Measurements from ENCODE around the gene SRPRA.
"Not testable (repeated sequence)": the region's sequence is repeated elsewhere in the genome, so short reads cannot be mapped to it uniquely, and the experiment has no call there.

Gene SRPRA, protein sequence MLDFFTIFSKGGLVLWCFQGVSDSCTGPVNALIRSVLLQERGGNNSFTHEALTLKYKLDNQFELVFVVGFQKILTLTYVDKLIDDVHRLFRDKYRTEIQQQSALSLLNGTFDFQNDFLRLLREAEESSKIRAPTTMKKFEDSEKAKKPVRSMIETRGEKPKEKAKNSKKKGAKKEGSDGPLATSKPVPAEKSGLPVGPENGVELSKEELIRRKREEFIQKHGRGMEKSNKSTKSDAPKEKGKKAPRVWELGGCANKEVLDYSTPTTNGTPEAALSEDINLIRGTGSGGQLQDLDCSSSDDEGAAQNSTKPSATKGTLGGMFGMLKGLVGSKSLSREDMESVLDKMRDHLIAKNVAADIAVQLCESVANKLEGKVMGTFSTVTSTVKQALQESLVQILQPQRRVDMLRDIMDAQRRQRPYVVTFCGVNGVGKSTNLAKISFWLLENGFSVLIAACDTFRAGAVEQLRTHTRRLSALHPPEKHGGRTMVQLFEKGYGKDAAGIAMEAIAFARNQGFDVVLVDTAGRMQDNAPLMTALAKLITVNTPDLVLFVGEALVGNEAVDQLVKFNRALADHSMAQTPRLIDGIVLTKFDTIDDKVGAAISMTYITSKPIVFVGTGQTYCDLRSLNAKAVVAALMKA

DNA sequence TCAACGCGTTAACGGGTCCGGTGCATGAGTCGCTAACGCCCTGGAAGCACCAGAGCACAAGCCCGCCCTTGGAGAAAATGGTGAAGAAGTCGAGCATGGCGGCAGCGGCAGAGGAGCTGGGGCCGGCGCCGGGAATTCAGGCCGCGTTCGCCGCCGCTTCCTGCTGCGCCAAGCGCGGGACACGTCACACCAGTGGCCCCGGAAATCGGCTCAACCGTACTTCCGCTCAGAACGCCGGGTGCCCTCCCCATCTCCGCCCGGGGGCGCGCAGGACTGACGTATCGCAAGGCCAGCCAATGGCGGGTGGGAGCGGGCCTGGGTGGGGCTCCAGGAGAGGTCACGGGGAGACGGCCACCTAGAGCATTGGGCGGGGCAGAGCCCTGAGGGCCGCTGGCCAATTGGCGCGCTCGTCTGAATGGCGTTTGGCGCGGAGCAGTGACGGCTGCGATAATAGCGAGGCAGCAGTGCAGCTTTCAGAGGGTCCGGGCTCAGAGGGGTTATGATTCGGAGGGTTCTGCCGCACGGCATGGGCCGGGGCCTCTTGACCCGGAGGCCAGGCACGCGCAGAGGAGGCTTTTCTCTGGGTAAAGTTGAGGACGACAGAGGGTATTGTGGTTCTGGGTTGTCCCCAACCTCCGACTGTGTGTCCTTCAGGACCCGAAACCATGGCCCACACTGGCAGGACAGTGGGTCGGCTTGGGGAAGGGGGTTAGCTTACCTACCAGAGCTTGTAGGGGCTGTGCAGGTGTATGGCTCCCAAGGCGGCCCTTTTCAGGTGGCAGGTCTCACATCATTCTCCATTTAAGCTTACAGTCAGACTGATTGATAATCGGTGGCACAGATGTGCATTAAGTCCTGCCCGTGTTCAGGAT is at the start of gene SRPRA, which contains the start of gene FOXRED1:
TSS of gene SRPRA (minus strand) at position 188 of the 872 bp plus-strand sequence. CDS start at position 97, 91 bp downstream.
TSS of gene FOXRED1 (plus strand) at position 447 of the 872 bp plus-strand sequence. CDS start at position 500, 53 bp downstream.
- H3K9me3 Mint-ChIP-seq = no peaks in the 10 kb centered on the region
- peaks cover 21% of the 10 kb centered on the region for H3K36me3 Mint-ChIP-seq
- peaks cover 48% of the 10 kb centered on the region for H3K4me1 Mint-ChIP-seq
- peak within 1 kb of the TSS; percentile 98 for H3K4me3 Mint-ChIP-seq
- H3K27ac Mint-ChIP-seq = peak within 1 kb of the TSS; percentile 97
- no peaks in the 10 kb centered on the region for H3K27me3 Mint-ChIP-seq

DNA sequence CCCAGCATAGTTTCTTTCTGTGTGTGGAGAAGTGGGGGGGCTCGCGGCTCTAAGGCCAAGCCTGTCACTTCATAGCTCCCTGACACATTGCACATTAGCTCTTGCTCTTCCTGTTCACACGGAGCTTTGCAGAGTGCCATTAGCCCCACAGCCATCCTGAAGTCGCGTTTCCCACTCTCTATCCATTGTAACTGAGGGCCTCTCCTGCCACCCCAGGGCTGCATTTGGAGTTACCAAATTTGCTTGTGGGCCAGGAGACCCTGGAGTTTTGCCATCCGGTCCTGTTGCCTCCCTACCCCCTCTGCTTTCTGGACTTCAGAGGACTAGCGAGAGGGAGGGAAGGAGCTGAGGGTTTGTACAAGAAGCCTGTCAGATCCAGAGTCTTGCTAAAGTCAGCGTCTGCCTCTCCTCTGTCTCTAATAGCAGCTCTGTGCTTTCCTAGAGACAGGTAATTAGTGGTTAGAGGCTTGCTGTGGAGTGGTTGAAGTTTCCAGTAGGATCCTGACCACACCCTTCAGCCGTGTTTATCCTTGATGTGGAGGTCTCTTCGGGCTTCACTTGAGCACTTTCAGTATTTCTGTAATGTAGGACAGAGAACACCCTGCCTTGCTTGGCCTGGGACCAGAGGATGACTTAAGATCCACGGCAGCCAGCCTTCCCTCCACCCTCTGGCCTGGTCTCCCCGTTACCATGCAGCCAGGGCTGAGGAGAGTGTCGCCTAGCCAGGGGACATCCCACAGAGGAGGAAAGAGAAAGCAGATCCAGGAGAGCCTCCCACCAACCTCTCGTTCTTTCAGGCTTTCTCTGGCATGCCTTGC is 49.3 kb upstream of the SRPRA start:
- H3K4me1 Mint-ChIP-seq = peaks cover 38% of the 10 kb centered on the region
- H3K27ac Mint-ChIP-seq = peak overlapping the region; percentile 94
- peaks cover 22% of the 10 kb centered on the region for H3K36me3 Mint-ChIP-seq
- H3K4me3 Mint-ChIP-seq = peak overlapping the region; percentile 68
- no peaks in the 10 kb centered on the region for H3K9me3 Mint-ChIP-seq
- H3K27me3 Mint-ChIP-seq = no peaks in the 10 kb centered on the region

DNA sequence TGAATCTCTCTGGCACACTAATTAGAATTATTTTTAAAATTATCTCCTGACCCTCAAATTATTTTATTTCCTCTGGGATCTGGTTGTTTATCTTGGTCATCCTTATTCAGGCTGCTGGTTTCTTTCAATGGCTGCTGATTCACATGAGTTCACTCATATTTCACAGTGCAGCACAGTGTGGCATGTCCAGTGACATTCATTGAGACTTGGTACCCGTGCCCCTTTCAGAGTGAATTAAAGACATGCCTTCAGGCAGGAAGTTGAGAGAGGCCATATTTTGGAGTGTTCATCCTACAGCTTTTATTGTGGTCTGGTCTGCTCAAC is 48.7 kb upstream of the SRPRA start:
- Mint-ChIP-seq H3K4me3 (peak overlapping the region; percentile 68), H3K27ac (peak overlapping the region; percentile 94), H3K27me3 (no peaks in the 10 kb centered on the region), H3K9me3 (no peaks in the 10 kb centered on the region), H3K36me3 (peaks cover 22% of the 10 kb centered on the region), H3K4me1 (peaks cover 38% of the 10 kb centered on the region)

DNA sequence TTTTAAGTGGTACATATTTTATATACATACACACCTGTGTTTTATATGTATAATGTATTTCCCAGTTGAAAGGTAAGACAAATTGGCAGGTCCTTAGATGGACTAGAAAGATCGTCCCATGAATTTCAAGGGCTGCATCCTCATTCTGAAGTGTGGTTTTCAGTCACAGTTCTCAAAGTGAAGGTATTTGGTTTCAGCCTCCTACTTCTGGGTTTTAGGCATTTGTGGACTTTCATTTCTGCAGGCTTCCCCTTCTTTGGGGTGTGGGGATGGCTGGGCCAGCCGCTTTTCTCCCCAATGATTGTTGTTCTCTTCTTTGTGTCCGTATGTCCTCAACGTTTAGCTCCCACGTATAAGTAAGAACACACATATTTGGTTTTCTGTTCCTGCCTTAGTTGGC is 45.1 kb upstream of the SRPRA start:
- Mint-ChIP-seq H3K27ac (peak overlapping the region; percentile 21), H3K4me1 (peaks cover 44% of the 10 kb centered on the region), H3K36me3 (peaks cover 20% of the 10 kb centered on the region), H3K4me3 (no peak overlapping the region), H3K27me3 (no peaks in the 10 kb centered on the region), H3K9me3 (no peaks in the 10 kb centered on the region)

DNA sequence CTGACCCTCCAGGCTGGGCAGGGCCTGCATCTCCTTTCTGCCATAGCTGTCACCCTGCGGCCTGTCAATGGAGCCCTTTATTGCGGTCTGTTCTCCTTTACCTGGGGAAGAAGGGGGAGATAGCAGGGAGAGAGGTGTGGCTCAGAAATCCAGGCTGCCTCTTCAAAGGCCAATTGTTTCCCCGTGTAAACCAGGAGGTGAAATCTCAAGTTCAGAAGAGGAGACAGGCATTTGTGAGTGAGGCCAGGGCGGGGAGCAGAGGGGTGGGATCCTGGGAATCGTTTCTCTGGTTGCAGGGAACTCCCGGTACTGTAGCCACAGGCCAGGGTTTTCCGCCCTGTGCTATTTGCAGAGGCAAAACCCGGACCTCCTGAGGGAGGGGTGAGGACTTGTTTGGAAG is 44.3 kb upstream of the SRPRA start:
- Mint-ChIP-seq H3K27ac (no peak overlapping the region), H3K9me3 (no peaks in the 10 kb centered on the region), H3K4me1 (peaks cover 40% of the 10 kb centered on the region), H3K4me3 (no peak overlapping the region), H3K27me3 (no peaks in the 10 kb centered on the region), H3K36me3 (peaks cover 20% of the 10 kb centered on the region)

DNA sequence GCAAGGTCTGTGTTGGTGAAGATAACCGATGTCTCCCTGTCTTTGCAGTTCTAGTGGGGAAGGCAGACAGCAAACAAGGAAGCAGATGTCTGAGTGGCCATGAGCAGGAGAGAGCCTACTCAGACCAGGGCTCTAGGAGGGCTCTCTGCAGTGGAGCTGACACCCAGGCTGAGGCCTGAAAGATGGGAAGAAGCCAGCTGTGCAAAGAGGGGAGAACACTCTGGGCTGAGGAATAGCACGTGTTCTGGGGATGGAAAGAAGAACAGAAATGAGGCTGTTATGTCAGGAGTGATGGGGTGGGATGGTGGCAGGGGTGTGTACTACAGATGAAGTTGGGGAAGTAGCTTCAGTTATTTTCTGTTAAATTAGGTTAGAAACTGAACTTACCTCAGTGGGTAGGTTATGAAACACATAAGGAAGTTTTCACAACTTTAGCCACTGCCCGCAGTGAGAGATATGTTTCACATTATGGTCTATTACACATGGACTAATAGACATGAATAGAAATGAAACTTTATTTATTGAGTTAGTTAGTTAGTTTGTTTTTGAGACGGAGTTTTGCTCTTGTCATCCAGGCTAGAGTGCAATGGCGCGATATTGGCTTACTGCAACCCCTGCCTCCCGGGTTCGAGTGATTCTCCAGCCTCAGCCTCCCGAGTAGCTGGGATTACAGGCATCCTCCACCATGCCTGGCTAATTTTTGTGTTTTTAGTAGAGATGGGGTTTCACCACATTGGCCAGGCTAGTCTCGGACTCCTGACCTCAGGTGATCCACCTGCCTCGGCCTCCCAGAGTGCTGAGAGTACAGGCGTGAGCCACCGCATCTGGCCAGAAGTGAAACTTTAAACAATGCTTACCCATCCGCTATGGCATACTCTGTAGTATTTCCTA is 43.0 kb upstream of the SRPRA start:
- Mint-ChIP-seq H3K9me3 (no peaks in the 10 kb centered on the region), H3K4me3 (no peak overlapping the region), H3K36me3 (peaks cover 18% of the 10 kb centered on the region), H3K27me3 (no peaks in the 10 kb centered on the region), H3K27ac (no peak overlapping the region), H3K4me1 (peaks cover 41% of the 10 kb centered on the region)

DNA sequence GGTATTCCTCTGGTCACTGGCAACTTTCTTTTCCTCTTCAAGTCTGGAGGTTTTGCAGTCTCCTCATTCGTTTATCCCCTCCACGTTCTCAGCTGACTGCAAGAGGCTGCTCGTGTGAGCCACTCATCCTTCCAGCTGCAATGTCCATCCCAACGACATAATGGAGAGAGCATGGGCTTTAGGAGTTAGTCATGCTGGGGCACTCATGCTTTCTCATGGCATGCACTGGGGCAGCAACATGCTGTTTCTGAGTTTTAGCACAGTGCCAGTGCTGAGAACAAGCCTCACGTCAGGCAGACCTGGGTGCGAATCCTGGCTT is 42.3 kb upstream of the SRPRA start:
- peaks cover 12% of the 10 kb centered on the region for H3K36me3 Mint-ChIP-seq
- no peak overlapping the region for H3K4me3 Mint-ChIP-seq

DNA sequence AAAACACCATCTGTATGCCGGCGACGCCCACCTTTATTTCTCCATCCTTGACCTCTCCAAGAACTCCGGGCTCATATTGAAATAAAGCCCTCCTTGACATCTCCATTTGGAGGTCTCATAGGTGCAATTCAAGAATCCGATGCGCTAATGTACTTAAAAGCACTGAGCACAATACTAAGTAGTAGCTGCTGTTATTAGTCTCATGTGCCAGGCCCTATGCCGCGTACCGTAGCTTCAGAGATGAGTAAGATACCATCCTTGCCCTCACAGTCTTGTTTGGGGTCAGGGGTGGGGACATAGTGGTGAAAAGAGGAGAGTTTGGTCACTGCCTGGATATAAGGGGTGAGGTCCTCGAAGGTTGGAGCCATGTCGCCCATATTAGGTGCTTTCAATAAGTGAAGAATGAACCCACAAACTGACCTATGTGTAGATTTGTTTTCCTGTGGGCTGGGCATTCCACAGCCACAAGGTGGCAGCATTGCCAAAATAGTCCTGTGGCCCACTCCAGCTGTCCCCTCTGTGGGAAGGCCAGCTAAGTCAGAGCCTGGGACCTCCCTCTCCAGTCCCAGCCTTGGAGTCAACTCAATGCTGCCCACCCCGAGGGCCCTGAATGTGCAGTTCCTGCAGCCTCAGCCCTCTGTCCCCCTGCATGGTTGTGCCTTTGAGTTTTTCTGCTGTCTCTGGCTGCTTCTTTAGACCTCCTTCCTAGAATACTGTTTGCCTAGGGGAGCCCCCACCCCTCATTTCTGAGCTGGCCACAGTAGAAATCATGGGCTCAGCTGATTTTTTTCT is 41.7 kb upstream of the SRPRA start:
- peak overlapping the region; percentile 36 for H3K27ac Mint-ChIP-seq
- H3K9me3 Mint-ChIP-seq = no peaks in the 10 kb centered on the region
- no peaks in the 10 kb centered on the region for H3K27me3 Mint-ChIP-seq
- H3K4me1 Mint-ChIP-seq = peaks cover 46% of the 10 kb centered on the region
- no peak overlapping the region for H3K4me3 Mint-ChIP-seq
- H3K36me3 Mint-ChIP-seq = peaks cover 14% of the 10 kb centered on the region

More for the DNA sequence above, 42.3 kb upstream of the SRPRA start:
- Mint-ChIP-seq H3K27me3 (no peaks in the 10 kb centered on the region), H3K27ac (no peak overlapping the region), H3K4me1 (peaks cover 41% of the 10 kb centered on the region), H3K9me3 (no peaks in the 10 kb centered on the region)

DNA sequence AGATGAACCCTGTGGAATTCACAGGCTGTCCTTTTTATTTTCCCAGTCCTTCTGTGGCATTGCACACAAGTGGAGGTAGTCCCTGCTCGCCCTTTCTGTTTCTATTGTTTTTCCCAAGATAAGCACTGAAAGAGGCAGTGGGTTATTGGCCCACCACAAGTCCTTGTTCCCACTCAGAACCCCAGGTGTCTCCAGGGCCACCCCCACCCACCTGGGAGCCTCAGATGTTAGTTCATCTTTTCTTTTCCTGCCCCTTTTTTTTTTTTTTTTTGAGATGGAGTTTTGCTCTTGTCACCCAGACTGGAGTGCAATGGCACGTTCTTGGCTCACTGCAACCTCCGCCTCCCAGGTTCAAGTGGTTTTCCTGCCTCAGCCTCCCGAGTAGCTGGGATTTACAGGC is 40.1 kb upstream of the SRPRA start:
- H3K27me3 Mint-ChIP-seq, H3K36me3 Mint-ChIP-seq, H3K27ac Mint-ChIP-seq, H3K4me3 Mint-ChIP-seq, H3K9me3 Mint-ChIP-seq: not testable (repeated sequence)
- peaks cover 57% of the 10 kb centered on the region for H3K4me1 Mint-ChIP-seq

DNA sequence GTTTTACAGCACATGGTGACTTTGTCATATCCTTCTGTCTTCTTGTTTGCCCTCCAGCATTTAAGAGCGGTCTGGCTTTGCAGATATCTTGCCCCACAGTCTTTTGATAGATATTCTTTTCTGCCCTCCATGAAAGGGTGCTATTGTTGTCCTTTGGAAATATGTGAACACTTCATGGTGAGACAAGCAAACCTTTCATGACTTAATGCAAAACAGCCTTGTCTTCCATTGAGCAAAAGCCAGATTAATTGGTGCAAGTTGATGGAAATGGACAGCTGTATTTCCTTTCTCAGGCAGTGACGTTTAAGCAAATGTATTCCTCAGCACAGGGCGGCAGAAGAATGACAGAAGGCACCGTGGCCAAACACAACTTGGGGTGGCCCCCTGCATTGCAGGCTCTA is 39.6 kb upstream of the SRPRA start:
- Mint-ChIP-seq H3K27ac (no peak overlapping the region), H3K9me3 (no peaks in the 10 kb centered on the region), H3K27me3 (no peaks in the 10 kb centered on the region), H3K4me3 (no peak overlapping the region), H3K36me3 (peaks cover 6% of the 10 kb centered on the region), H3K4me1 (peaks cover 59% of the 10 kb centered on the region)

DNA sequence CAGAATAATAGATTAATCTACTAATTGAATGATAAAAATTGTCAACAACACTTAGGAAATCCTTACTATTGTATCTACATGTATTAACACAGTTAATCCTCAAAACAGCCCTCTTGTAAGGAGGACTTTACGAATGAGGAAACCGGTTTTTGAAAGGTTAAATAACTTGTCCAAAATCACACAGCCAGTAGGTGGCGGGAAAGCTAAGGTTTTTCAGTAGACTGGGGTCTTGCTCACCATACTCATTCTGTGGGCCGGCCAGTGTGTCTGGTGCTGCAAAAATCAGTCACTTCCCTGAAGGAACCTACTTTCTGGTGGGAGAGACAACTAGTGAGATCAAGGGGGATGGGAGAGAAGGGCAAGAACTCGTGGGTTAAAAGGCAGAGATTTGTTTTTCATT is 39.0 kb upstream of the SRPRA start:
- H3K36me3 Mint-ChIP-seq = peaks cover 6% of the 10 kb centered on the region
- peak overlapping the region; percentile 11 for H3K27ac Mint-ChIP-seq
- no peaks in the 10 kb centered on the region for H3K27me3 Mint-ChIP-seq
- H3K9me3 Mint-ChIP-seq = no peaks in the 10 kb centered on the region
- peak overlapping the region; percentile 5 for H3K4me3 Mint-ChIP-seq
- peaks cover 63% of the 10 kb centered on the region for H3K4me1 Mint-ChIP-seq

DNA sequence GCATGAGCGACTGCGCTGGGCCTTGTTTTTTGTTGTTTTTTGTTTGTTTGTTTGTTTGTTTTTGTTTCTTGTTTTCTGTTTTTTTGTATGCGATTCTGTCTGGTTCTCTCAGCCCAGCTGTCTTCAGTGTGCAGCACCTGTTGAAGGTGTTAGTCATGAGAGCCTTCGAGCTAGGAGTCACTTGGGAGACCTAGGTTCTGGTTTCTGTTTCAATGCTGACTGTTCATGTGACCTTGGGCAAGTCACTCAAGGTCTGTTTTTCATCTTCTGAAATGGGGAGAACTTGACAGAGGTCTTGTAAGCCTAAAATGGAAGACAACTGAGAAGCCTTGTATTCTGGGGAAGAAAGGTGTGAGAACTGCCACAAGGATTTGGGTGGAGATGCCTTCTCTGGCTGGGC is 37.0 kb upstream of the SRPRA start:
- Mint-ChIP-seq H3K27ac (peak overlapping the region; percentile 88), H3K27me3 (no peaks in the 10 kb centered on the region), H3K36me3 (peaks cover 6% of the 10 kb centered on the region), H3K9me3 (no peaks in the 10 kb centered on the region), H3K4me1 (peaks cover 53% of the 10 kb centered on the region), H3K4me3 (peak overlapping the region; percentile 81)

DNA sequence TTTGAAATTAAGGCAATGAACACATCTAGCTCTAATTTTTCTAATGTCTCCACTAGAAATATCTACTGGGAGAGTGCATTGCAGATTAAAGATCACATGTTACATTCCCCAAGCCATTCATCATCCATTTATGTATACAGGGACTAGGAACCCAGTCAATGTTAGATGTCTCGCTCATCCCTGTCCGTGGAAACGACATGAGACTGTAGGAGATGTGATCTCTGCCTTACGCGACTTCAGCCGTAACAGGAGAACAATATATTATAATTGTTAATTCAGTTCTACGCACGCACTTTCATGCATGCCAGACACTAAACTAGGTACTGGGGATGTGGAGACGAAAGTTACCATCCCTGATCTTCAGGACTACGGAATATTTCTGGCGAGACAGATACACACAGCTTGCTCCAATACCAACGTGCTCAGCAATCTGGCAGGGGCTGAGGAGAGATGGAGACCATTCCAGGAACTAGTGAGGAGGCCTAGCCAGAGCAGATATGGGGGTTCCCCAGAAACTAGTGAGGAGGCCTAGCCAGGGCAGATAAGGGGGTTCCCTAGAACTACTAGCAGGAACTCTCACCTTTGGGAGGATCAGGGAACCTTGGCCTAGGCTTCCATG is 35.9 kb upstream of the SRPRA start:
- peaks cover 43% of the 10 kb centered on the region for H3K4me1 Mint-ChIP-seq
- H3K9me3 Mint-ChIP-seq = no peaks in the 10 kb centered on the region
- peak overlapping the region; percentile 94 for H3K27ac Mint-ChIP-seq
- H3K4me3 Mint-ChIP-seq = peak overlapping the region; percentile 99
- no peaks in the 10 kb centered on the region for H3K27me3 Mint-ChIP-seq
- peaks cover 4% of the 10 kb centered on the region for H3K36me3 Mint-ChIP-seq

Data from activated naive CD4-positive, alpha-beta T cell treated with anti-CD3 and anti-CD28 coated beads, Interleukin-2, amount 50 U/mL, for 24 hours (primary cell).